Measurements from ENCODE around the gene KRT35.

KRT35 gene

DNA sequence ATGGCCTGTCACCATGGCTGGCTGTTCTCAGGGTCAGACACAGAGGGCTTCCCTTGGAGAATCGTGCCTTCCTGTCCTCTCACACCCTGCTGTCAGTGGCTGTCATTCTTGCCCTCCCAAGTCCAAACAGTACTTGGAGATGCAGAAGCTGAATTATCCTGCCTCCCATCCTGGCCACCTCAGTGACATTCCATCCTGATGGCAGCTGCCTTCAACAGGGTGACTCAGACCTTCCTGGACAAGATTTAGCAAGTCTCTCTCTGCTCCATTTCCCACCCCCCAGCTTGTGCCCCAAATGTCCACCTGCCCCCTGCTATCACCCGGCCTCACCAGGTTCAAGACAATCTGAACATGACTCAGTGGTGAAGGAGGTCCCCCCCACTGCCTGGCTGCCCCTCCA, 13.6 kb upstream of the KRT35 start:
- no peak overlapping the region for H3K27ac ChIP-seq (ENCODE audit: low read depth, low read length)
- H3K4me1 ChIP-seq (ENCODE audit: control insufficient read depth, low read length): peaks cover 10% of the 10 kb centered on the region
- H3K79me2 ChIP-seq (ENCODE audit: control insufficient read depth, low read length): no peaks in the 10 kb centered on the region
- no peaks in the 10 kb centered on the region for H4K20me1 ChIP-seq (ENCODE audit: control insufficient read depth, insufficient read depth, low read depth, low read length)
- no peak for TF ChIP-seq CTCF (IDR thresholded peaks at IDR 0.05; ENCODE audit: low read depth, low read length, poor library complexity, severe bottlenecking)
- no peak overlapping the region for H3K4me2 ChIP-seq (ENCODE audit: low read length)
- no peak overlapping the region for H3K4me3 ChIP-seq (ENCODE audit: low read length)
- H3K27me3 ChIP-seq (ENCODE audit: control insufficient read depth, low read length): no peaks in the 10 kb centered on the region
- H3K9me3 ChIP-seq (ENCODE audit: control insufficient read depth, insufficient read depth, low read length): no peaks in the 10 kb centered on the region
- H3K36me3 ChIP-seq (ENCODE audit: control insufficient read depth, low read length): no peaks in the 10 kb centered on the region
- no peaks in the 10 kb centered on the region for H3K9me2 ChIP-seq (replicated peaks; ENCODE audit: control insufficient read depth, low read length)
- H3F3A ChIP-seq (ENCODE audit: control insufficient read depth, insufficient read depth): no peaks in the 10 kb centered on the region

DNA sequence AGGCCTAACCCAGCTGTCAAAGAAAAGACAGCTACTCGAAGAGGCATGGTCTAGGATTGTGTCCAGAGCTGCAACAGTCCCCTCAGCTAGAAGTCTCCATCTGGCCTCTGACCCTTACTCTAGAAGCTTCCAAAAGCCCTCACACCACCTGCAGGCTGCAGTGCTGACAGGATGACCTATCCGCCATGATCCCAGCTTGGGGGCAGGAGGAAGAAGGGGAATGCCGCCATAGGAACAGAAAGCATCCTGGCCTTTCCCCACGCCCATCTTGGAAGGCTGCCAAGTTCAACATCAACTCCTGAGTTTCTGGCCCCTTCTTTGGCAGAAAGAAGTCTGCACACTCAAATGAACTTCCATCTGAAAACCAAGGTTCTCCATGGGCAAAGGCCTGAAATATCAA, 11.8 kb upstream of the KRT35 start:
- peaks cover 4% of the 10 kb centered on the region for H3K4me1 ChIP-seq (ENCODE audit: control insufficient read depth, low read length)
- H3K4me2 ChIP-seq (ENCODE audit: low read length): no peak overlapping the region
- H3K27ac ChIP-seq (ENCODE audit: low read depth, low read length): no peak overlapping the region
- H3K79me2 ChIP-seq (ENCODE audit: control insufficient read depth, low read length): no peaks in the 10 kb centered on the region
- no peaks in the 10 kb centered on the region for H4K20me1 ChIP-seq (ENCODE audit: control insufficient read depth, insufficient read depth, low read depth, low read length)
- H3K9me2 ChIP-seq (replicated peaks; ENCODE audit: control insufficient read depth, low read length): no peaks in the 10 kb centered on the region
- no peaks in the 10 kb centered on the region for H3K36me3 ChIP-seq (ENCODE audit: control insufficient read depth, low read length)
- H3K27me3 ChIP-seq (ENCODE audit: control insufficient read depth, low read length): no peaks in the 10 kb centered on the region
- H3F3A ChIP-seq (ENCODE audit: control insufficient read depth, insufficient read depth): no peaks in the 10 kb centered on the region
- H3K9me3 ChIP-seq (ENCODE audit: control insufficient read depth, insufficient read depth, low read length): no peaks in the 10 kb centered on the region
- TF ChIP-seq CTCF (IDR thresholded peaks at IDR 0.05; ENCODE audit: low read depth, low read length, poor library complexity, severe bottlenecking) (no peak), EZH2phosphoT487 (IDR thresholded peaks at IDR 0.05; ENCODE audit: borderline replicate concordance, low read length) (no peak)
- no peak overlapping the region for H3K4me3 ChIP-seq (ENCODE audit: low read length)

DNA sequence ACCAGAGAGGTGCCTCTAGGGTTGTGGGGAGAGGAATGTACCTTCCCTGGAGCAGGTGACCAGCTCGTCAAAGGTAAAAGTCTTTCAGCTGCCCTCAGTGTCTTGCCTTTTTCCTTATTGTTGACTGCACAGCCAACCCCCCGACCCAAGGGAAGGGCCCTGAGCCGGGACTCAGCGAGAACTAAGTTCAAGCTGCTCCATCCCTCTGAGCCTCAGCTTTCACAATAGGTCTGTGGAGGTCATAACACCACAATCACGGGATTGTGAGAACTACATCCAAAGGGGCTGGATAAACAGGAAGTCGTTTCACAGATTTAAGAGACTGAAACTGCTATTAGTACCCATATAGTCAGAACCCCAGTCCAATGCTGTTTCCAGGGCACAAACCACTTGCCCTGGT, 11.4 kb upstream of the KRT35 start:
- H3K4me3 ChIP-seq (ENCODE audit: low read length): no peak overlapping the region
- TF ChIP-seq CTCF (IDR thresholded peaks at IDR 0.05; ENCODE audit: low read depth, low read length, poor library complexity, severe bottlenecking): no peak
- no peak for TF ChIP-seq EZH2phosphoT487 (IDR thresholded peaks at IDR 0.05; ENCODE audit: borderline replicate concordance, low read length)
- no peaks in the 10 kb centered on the region for H3K27me3 ChIP-seq (ENCODE audit: control insufficient read depth, low read length)
- H4K20me1 ChIP-seq (ENCODE audit: control insufficient read depth, insufficient read depth, low read depth, low read length): no peaks in the 10 kb centered on the region
- H3K9me2 ChIP-seq (replicated peaks; ENCODE audit: control insufficient read depth, low read length): no peaks in the 10 kb centered on the region
- no peaks in the 10 kb centered on the region for H3K36me3 ChIP-seq (ENCODE audit: control insufficient read depth, low read length)
- no peak overlapping the region for H3K4me2 ChIP-seq (ENCODE audit: low read length)
- H3K9me3 ChIP-seq (ENCODE audit: control insufficient read depth, insufficient read depth, low read length): no peaks in the 10 kb centered on the region
- H3F3A ChIP-seq (ENCODE audit: control insufficient read depth, insufficient read depth): no peaks in the 10 kb centered on the region
- no peaks in the 10 kb centered on the region for H3K79me2 ChIP-seq (ENCODE audit: control insufficient read depth, low read length)
- peaks cover 4% of the 10 kb centered on the region for H3K4me1 ChIP-seq (ENCODE audit: control insufficient read depth, low read length)
- H3K27ac ChIP-seq (ENCODE audit: low read depth, low read length): no peak overlapping the region

DNA sequence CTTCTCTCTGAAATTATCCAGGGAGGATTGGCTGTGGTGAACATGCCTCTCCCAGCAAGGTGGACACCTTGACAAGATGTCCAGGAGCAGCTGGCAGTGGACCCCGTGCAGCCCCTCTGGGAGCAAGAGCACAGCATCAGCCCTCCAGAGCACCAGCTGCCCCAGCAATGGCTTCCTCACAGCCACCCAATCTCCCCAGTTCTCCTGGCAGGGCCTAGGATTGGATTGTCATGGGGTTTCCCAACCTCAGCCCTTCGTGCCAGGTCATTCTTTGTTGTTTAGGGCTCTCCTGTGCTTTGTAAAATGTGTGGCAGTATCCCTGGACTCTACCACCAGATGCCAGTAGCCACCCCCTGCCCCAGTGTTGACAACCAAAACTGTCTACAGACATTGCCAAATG, 10.5 kb upstream of the KRT35 start:
- no peaks in the 10 kb centered on the region for H3F3A ChIP-seq (ENCODE audit: control insufficient read depth, insufficient read depth)
- H3K9me3 ChIP-seq (ENCODE audit: control insufficient read depth, insufficient read depth, low read length): no peaks in the 10 kb centered on the region
- H3K9me2 ChIP-seq (replicated peaks; ENCODE audit: control insufficient read depth, low read length): no peaks in the 10 kb centered on the region
- H4K20me1 ChIP-seq (ENCODE audit: control insufficient read depth, insufficient read depth, low read depth, low read length): no peaks in the 10 kb centered on the region
- TF ChIP-seq CTCF (IDR thresholded peaks at IDR 0.05; ENCODE audit: low read depth, low read length, poor library complexity, severe bottlenecking) (no peak), EZH2phosphoT487 (IDR thresholded peaks at IDR 0.05; ENCODE audit: borderline replicate concordance, low read length) (no peak)
- H3K36me3 ChIP-seq (ENCODE audit: control insufficient read depth, low read length): no peaks in the 10 kb centered on the region
- H3K27me3 ChIP-seq (ENCODE audit: control insufficient read depth, low read length): no peaks in the 10 kb centered on the region
- no peak overlapping the region for H3K4me3 ChIP-seq (ENCODE audit: low read length)
- H3K4me1 ChIP-seq (ENCODE audit: control insufficient read depth, low read length): no peaks in the 10 kb centered on the region
- no peak overlapping the region for H3K27ac ChIP-seq (ENCODE audit: low read depth, low read length)
- H3K79me2 ChIP-seq (ENCODE audit: control insufficient read depth, low read length): no peaks in the 10 kb centered on the region
- no peak overlapping the region for H3K4me2 ChIP-seq (ENCODE audit: low read length)

Measured in DOHH2 (cell line).